Stimulated activated CD8-positive, alpha-beta memory T cell treated with anti-CD3 and anti-CD28 coated beads, Interleukin-12 subunit alpha, Interleukin-12 subunit beta, amount 100 ng/mL, for 24 hours (primary cell): Measurements from ENCODE around the gene RNU5D-1.
A peak's percentile ranks its signal among the peaks of the same experiment; 100 is the strongest.
"Not testable (repeated sequence)": the region's sequence is repeated elsewhere in the genome, so short reads cannot be mapped to it uniquely, and the experiment has no call there.

Experiments
- DNase-seq: peaks from one replicate; pipeline ENCODE4 v3.0.0-alpha.2; 2020; ENCODE audit errors: extremely low read depth

RNU5D-1 gene

GRCh38 chr1:44730741-44731512, at the start of gene RNU5D-1:
Gene RNU5D-1, minus strand, starts transcription at chr1:44731170.
- DNase-seq: peak; percentile 88

- DNase-seq: no peak
Observed at GRCh38 chr1:44780583-44781121, 49.7 kb upstream of the RNU5D-1 start.

DNA sequence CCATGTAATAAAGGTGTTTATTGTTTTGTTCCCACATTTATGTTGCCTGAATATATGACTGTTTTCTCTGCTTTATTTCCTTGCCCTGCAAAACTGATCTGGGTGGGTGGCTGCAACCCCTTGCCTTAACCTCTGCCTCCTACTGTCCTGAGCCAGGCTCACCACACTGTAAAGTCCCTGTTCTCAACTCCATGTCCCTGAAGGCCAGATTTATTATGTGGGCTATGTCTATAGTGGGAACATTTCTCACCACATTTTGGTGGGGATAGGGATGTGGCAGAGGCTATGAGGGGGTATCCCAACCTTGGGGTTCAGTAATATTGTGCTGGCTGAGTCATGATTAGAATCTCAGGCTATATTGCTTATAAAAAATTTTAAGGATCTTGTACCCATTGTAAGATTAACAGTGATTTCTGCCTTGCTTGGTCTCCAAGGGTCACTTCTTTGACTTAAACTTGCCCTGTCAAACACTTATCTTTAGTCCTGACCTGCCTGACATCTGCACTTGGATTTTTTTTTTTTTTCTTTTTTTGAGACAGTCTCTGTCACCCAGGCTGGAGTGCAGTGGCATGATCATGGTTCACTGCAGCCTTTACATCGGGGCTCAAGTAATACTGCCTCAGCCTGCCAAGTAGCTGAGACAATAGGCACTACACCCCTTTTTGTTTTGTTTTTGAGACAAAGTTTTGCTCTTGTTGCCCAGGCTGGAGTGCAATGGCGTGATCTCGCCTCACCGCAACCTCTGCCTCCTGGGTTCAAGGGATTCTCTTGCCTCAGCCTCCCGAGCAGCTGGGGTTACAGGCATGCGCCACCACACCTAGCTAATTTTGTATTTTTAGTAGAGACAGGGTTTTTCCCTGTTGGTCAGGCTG, 48.0 kb upstream of the RNU5D-1 start:
- DNase-seq: no peak

GRCh38 chr1:44777969-44778635, 47.1 kb upstream of the RNU5D-1 start:
- DNase-seq: no peak

DNA sequence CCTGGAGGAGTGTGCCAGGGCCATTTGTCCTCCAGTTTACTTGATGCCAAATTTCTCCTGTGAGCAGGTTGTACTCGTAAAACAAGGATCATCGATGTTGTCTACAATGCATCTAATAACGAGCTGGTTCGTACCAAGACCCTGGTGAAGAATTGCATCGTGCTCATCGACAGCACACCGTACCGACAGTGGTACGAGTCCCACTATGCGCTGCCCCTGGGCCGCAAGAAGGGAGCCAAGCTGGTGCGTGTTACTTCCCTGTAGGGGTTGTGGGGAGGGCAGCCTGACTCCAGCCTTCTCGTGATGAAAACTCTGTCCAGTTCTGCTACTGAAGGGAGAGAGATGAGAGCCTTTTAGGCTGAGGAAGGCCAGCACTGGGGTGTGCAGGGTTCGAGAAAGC, 46.6 kb upstream of the RNU5D-1 start:
- DNase-seq: no peak

GRCh38 chr1:44776730-44777068, 45.7 kb upstream of the RNU5D-1 start:
- DNase-seq: no peak

GRCh38 chr1:44775930-44776729, 45.2 kb upstream of the RNU5D-1 start:
- no peak for DNase-seq

- DNase-seq: peak; percentile 86
Observed at GRCh38 chr1:44775078-44775929, 44.3 kb upstream of the RNU5D-1 start, which contains the start of gene RPS8. Gene RPS8, plus strand, starts transcription at chr1:44775540. Its CDS starts 57 bp downstream, at chr1:44775597.

DNA sequence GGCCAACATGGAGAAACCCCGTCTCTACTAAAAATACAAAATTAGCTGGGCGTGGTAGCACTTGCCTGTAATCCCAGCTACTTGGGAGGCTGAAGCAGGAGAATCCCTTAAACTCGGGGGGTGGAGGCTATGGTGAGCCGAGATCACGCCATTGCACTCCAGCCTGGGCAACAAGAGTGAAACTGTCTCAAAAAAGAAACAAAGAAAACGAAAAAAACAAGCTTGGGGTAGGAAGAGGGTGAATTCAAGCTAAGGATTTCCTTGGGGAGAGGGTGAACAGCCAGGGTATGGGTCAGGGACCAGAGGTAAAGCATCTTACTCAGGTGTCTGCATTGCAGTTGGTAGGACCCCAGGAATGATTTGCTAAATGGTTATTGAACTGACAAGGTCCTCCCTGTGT, 35.5 kb upstream of the RNU5D-1 start:
- not testable (repeated sequence) for DNase-seq

- no peak for DNase-seq
Observed at GRCh38 chr1:44760876-44761275, 29.9 kb upstream of the RNU5D-1 start.

GRCh38 chr1:44759077-44759476, 28.1 kb upstream of the RNU5D-1 start:
- no peak for DNase-seq

- no peak for DNase-seq
Observed at GRCh38 chr1:44757420-44757819, 26.4 kb upstream of the RNU5D-1 start.

DNA sequence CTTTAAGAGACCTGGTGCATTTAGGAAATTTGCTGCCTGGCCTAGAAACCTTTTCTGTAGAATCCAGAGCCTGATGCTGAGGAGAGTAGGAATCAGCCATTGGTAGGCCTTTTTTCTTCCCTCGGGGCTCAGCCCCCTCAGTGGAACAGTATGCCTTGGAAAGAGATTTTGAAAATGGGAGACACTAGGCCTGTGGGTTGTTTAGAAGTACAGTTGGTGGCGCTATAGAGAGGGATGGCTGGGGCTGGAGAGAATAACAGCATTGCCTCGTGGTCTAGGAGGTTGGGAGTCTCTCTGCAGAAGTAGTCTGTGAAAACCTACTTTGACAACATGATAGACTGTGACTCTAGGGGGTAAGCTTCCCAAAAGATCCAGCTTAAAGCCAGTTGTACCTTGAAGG, 16.9 kb upstream of the RNU5D-1 start:
- no peak for DNase-seq

DNA sequence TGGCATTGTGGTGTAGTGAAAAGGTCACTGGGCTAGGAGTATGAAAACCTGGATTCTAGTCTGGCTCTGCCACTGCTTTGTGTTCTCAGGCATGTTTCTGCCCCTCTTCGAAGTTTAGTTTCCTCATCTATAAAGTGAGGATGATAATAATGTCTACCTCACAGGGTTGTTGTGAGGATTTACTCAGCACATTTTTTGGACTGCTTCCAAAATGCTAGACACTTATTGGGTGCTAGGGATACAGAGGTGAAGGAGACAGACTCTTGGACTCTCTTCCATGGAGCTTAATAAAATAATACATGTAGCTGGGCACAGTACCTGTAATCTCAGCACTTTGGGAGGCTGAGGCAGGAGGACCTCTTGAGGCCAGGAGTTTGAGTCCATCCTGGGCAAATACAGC, 12.2 kb upstream of the RNU5D-1 start:
- no peak for DNase-seq

- DNase-seq: no peak
Observed at GRCh38 chr1:44740179-44740617, 9.2 kb upstream of the RNU5D-1 start.

GRCh38 chr1:44739307-44740178, 8.6 kb upstream of the RNU5D-1 start, which contains the start of gene KIF2C:
Gene KIF2C, plus strand, starts transcription at chr1:44739837. Its CDS starts 96 bp downstream, at chr1:44739933.
- DNase-seq: peak; percentile 93

- DNase-seq: not testable (repeated sequence)
Observed at GRCh38 chr1:44738953-44739306, 8.0 kb upstream of the RNU5D-1 start.

DNA sequence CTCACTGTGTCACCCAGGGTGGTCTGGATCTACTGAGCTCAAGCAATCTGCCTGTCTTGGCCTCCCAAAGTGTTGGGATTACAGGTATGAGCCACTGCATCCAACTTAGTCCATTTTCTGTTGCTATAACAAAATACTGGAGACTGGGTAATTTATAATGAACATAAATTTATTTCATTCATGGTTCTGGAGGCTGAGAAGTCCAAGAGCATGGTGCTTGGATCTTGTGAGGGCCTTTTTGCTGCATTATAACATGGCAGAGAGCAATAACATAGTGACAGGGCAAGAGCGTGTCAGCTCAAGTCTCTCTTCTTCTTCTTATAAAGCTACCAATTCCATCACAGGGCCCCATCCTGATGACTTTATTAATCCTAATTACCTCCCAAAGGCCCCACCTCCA, 5.0 kb upstream of the RNU5D-1 start:
- DNase-seq: no peak

- no peak for DNase-seq
Observed at GRCh38 chr1:44733784-44734183, 2.8 kb upstream of the RNU5D-1 start.
